SKM-1 treated with dmso at 0.1 percent for 144 hours (cell line): Measurements from ENCODE around the gene SNN.

Experiments
- DNase-seq: peaks from one replicate; lab custom pipeline; 2025; ENCODE audit not compliant: unreplicated experiment; lab: John Stamatoyannopoulos, UW

The SNN gene

DNA sequence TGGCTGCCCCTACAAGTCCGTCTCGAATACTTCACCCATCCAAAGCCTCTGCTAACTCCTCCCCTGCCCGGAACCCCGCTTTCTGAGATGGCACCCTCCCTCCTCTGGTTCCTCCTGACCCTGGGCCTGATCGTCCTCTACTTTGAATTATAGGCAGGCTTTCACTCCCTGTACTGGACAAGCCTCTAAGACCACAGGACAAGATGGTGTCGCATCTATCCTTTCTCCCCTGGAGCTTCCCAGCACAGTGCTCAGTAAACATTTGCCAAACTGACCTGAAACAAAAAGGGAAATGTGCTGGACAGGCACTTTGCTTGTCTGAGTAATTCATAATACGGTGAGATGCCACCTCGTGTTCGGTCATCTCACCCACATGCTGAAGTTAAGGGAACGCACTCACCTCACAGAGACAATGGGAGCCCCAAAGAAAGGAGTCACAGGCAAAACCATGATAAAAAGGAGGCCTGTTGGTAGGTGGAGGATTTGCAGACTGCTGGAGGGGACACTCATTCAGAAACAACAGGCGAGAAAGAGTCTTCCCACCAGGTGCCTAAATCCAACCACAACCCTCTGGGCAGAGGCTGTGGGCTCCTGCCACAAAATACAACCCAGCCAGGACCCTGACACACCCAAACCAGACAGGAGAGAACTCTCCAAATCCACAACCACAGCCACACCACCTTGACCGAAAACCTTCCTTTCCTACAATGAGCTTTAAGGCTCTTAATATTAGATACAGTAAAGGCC lies 28.2 kb downstream of the SNN start:
- DNase-seq = no peak

DNA sequence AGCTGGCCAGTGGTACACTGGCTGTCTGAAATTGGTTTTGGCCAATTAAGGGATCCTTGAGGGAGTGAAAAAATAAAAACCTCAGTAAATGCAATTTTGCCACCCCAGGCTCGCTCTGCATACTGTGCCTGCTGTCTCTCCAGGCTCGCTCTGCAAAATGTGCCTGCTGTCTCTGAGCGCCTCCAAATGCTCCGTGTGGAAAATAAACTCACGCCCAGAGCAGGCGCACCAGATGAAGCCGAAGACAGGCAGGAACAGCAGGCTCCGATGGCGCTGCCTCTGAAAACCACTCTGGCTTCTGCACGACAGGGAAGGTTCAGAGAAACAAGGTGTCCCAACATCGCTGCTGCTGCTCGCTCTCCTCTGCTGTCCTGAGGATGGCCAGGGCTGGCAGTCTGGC lies 29.1 kb downstream of the SNN start:
- DNase-seq = no peak

DNA sequence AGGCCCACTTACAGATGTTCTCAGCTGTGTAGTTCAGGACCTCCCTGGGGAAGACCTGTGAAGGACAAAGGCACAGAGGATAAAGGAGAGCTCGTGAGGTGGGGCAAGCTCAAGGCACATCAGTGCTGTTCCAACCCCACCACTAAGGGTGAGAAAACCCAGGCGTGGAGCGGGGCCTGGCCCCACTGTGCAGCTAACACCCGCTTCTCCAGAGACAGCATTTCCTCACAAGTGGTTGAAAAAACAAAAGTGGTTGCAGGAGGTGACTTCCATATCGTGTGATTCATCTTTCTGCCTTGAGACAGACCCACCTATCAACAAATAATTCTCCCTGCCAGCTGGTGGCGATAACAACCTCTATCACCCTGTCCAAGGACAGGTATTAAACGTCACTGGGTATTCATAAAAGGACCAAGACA lies 30.0 kb downstream of the SNN start:
- DNase-seq = no peak

DNA sequence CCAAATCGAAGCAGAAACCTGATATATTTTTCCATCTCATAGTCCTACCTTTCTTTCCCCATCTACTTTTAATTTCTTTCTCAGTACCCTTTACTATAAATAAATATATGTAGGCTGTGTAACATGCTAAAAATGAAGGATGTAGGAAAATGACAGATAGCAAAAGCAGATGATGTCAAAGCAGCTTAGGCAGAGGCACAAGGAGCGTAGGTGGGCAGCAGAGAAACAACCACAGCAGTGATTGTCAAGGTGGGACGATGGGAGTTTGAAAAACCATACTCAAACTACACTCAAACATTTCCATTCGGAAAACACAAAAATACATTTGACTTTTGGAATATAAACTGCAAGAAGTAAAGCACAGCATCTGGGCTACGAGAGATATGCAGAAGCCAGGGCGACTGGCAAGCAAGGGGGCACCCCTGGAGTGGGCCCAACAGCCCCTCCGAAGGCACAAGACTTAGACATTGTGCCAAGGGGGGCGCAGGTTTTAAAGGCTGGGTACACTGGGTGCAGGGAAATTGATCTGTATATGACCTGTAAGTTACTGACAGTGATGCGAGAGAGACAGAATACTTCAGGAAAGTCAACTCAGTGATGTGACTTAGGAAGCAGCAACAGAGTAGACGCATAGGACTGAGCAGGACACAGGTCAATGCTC lies 31.1 kb downstream of the SNN start:
- no peak for DNase-seq

DNA sequence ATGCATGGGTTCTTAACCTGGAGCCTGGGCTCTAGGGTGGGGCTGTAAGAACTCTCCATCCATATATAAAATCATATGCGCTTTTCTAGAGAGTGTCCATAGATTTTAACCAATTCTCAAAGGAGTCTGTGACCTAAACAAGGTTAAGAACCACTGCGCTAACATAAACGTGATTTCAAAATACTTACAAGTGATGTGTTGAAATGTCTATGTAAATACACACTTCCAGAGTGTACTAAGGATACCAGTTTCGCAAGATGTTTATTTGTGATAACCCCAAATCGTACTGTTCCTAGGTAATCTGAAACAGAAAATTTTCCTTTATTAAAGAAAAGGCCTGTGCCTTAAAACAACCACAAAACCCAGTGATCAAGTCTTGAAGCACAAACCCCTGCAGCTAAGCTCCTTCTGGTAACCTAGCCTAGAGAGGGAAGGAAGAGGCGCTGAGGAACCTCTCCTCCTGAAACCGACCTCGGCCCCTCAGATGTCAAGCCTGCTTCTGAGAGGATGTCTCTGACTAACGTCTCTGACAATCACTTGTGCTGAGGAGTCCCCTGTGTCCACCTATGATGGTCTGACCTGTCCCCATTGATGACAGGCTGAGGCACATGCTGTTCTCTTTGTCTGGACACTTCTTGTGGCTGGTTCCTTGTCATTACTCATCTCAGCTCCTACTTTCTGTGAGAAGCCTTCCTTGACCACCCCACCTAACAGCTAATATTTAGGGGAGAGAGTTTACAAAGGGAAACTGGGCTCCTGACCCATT lies 32.2 kb downstream of the SNN start:
- DNase-seq = peak; percentile 44

DNA sequence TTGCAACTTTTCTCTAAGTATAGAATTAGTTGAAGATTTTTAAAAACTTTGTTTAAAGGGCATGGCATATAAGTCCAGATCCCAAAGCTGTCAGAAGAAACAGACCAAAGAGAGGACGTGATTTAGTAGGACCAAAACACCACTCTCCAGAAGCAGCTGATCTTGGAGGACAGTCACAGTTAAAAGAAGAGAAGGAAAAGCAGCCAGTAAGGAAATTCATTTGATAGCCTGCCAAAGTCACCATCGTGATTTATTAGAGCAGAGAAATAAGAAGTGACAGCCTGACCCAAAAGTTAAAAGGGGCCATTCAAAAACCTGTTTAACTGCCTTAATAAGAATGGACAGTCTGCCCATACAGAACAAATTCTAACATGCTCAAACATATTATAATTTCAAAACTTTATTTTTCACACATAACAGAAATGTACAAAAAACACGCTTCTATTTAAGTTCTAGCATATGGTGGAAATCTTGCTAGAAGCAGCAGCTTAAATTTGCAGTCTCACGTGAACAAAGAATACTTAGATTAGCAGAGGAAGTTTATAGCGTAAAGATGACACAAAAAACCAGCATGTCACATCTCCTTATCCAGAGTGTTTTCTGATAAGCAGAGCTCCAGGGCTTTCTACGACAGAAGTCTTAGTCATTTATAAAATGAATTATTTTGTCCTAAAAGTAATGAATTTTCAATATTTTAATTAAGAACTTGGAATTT lies 37.2 kb downstream of the SNN start:
- no peak for DNase-seq

DNA sequence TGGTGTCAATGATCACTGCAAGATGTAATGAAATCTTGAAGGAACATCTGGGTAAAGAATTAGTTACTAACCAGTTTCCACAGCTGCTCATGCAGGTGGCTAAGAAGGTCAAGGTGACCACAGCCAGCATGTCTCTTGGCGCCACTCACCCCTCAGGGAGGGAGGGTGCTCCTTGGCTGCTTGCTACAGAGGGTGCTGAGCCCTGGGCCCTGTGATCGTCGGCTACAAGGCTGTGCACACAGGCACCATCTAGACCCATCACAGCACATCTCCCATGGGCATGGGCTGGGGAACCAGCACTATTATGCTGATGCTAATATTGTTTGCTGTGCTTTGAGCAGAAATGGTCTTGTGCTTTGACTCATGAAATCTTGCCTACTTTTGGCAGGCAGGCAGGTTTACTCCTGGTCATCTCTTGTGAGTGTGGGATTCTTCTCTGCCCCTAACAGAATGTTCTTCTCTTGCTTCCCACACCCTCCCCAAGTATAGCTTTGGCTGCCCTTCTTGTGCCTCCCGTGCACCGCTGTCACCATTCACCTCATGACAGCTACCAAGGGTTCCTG lies 38.0 kb downstream of the SNN start:
- no peak for DNase-seq

DNA sequence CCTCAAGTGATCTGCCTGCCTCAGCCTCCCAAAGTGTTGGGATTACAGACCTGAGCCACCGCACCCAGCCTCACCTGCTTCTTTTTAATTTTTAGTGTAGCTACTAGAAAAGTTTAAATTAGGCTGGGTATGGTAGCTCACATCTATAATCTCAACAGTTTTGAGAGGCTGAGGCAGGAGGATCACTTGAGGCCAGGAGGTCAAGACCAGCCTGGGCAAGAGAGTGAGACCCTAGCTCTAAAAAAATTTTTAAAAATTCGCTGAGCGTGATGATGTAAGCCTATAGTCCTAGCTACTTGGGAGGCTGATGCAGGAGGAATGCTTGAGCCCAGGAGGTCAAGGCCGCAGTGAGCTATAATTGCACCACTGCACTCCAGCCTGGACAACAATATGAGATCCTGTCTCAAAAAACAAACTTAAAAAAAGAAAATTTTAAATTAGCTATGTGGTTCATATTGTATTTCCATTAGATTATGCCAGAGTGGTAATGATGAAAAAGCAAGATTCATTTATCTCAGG lies 39.5 kb downstream of the SNN start:
- no peak for DNase-seq

DNA sequence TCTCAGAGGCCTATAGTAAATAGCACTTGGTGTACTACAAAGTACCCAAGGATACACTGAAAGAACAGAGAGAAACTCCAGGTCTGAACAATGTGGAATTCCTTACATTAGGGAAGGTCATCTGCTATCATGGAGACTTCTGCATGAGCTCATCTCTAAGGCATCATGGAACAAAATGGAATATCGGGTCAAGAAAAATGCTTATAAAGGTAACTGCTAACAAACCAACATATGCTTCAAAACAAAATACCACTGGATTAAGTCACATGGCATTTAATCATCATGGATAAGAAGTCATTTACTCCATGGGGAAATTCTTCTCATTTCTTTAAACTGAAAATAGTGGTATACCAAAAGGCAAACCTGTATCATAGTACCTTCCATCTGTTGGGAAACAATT lies 40.2 kb downstream of the SNN start:
- no peak for DNase-seq

DNA sequence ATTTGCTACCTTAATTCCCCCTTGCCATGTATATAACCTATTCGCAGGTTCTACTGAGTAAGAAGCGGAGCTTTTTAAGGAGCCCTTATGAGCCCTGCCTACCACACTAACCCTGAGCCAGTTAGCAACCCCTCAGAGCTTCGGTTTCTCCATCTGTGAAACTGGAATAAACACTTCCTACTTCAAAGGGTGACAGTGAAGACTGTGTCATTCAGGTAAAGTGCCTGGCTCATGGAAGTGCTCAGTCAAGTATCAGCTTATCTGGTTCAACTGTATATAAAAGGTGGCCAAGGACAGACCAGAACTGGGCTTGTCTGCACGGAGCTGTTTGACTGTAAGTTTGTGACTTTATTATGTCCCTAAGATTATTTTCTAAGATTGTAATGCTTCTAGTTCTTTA lies 43.4 kb downstream of the SNN start:
- DNase-seq = no peak

DNA sequence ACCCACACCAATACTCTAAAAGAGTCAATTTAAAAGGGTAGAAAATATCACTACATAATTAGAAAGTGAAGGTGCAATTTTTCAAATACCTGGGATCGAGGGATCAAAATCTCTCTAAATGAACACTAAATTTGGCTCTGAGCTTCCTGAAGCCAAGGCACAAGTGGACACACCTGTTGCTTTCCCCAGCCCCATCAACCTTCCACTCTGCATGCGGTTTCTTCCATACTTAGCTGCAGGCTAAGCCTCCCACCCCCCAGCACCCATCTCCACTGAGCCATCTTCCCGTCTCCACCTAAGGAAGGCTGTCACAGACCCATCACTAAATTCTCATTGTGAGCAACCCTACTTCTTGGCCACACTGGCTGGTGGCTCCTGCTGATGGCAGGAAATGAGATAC lies 43.9 kb downstream of the SNN start:
- DNase-seq = no peak

DNA sequence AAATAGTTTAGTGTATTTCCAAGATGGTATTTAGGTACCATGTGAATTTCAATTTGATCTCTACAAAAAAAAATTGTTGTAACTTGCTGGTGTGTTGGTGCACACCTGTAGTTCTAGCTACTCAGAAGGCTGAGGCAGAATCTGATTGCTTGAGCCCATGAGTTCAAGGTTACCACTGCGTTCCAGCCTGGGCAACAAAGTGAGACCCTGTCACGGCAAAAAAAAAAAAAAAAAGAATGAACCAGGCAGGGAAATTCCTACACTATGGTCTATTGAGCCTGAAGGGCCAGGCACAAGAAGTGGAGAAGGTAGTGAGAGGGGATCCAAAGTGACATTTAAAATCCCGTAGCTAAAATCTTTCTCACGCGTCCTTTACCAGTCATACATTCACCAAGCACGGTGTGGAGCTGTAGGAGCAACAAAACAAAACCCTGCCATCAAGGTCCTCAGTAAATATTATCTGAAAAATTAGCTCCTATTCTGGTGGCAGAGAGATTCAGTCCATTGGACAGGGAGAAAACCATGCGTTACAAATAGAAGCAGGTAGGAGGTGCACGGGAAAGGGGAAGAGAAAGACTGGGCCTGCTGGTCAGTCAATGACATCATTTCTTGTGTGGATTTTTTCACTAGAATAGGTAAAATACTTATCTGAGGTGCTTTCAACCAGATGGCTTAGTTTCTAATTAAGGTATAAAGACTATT lies 47.1 kb downstream of the SNN start:
- DNase-seq = no peak

DNA sequence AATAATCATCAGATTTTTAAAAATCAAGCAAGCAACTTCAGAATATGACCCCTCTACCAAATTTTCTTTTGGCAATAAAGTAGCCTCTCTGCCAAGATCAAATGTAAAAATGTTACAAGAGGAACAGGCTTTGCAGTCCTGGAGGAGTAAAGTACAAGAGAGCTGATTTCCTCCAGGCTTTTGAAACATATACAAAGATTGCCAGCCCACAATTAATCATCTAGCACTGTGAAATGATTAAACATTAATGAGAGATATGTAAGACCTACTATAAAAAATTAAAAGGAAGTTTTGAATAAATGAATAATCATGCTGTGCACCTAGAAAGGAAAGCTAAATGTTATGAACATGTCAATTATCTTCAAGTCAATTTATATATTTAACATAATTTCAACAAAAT lies 48.1 kb downstream of the SNN start:
- DNase-seq = no peak

DNA sequence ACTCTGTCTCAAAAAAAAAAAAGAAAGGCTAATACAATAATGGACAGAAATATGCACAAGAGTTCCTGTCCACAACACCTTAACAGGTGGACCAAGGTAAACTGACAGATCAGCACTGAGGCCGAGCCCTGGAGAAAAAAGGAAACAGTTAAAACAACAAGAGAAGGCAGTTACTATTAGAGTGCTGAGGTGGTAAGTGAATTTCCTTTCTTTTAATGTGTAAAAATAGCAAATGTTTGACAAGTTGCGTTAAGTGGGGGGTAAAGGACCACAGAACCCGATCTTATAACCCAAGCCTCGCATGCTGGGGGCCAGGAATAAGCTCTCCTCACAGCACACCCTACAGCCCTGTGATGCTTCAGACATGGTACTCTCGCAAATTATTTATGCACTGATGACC lies 49.6 kb downstream of the SNN start:
- DNase-seq = no peak

DNA sequence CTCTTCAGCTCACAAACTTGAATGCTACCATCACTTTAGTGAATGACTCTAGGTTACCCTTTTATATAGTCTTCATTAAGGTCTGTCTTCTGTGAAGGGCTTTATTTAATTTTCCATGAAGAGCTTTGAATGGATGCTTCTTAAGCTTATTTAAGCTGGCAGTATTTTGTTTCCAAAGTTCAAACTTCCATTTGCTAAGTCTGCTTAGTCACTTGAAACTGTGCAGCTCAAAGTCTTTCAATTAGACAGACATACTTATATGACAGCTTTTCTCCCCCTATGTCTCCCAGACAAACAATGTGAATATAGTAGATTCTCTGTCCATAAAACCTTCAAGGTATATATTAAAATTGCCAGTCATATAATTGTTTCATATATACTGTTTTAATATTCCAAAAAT lies 50.9 kb downstream of the SNN start:
- DNase-seq = no peak

DNA sequence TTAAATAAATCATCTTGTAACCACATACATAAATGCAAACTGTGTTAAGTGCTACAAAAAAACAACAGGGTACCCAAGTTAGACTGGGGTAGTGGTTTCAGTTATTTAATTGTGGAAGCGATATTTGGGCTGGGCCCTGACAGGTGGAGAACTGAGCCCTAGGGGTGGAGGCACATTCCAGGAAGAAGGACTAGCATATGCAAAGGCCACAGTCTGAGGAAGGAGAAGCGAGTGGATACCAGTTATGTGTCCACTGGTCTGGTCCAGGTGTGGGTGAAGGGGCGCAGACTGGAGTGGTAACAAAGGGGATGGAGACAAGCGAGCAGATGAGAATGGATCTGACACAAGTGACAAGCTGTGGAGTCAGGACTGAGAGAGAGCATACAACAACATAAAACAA lies 51.5 kb downstream of the SNN start:
- DNase-seq = no peak

DNA sequence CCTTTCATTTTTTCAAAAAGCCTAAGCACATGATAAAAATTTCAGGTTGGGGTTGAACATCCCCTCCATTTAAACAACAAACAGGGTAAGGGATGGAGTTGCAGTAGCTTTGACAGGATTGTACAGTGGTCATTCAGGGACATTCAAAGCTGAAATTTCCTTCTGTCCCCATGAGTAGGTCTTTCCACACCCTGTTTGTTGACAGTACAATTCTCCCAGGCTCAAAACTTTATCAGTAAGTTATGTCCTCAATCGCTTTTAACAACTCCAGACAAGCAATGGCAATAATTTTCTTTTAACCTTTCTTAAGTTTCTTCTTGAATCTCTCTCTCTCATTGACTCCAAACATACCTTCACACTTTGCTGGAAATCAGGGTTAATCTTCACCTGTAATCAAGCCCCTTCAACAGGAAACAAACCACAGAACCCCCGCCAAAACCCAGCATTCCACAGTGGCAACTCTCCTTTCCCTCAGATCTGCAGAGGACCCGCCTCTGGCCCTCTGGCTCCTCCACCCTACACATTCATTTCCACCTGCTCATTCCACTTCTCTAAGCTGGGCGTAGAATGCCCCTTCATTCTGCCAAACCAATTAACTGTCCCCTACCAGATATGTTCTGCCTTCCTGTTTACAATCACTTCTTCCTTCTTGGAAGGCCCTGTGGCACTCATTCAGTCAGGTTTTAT lies 53.7 kb downstream of the SNN start:
- DNase-seq = no peak

DNA sequence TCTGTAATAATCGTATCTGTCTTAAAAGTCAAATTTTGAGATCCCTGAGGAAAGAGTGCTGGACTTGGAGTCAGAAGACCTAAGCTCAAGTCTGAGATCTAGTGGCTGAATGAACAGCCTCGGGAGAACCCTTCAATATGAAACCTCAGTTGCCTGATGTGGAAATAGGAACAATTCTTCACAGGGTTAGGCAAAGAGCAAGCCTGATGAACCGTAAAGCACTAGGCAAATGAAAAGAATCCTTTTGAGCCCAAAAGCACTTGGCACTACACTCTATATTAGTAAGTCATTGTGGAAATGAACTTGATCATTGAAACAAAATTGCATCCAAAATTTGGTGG lies 54.2 kb downstream of the SNN start:
- no peak for DNase-seq

DNA sequence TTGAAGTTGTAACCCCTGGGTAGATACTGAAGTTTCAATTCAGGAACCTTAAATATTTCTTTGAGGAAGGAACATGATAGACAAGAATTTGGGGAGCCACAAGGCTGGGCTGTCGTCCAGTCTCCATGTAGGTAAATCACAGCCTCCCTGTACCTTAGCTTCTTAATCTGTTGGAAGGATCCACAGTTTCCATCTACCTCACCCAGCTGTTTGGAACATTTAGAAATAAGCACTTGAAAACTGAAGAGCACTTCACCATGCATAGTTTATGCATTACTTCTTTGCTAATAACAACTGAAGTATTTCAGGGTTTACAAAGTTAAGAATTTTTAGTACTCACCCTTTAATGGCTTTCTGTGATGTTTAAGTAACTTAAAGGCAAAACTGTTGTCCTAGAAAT lies 57.2 kb downstream of the SNN start:
- no peak for DNase-seq

DNA sequence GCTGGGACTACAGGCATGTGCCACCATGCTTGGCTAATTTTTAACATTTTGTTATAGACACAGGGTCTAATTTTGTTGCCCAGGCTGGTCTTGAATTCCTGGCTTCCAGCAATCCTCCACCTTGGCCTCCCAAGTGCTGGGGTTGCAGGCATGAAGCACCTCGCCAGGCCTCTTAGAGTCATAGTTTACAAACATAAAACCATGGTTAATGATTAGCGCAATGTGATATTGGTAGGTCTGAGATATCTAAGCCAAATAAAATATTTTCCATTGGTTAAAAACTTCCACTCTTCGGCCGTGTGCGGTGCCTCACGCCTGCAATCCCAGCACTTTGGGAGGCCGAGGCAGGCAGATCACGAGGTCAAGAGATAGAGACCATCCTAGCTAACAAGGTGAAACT lies 57.8 kb downstream of the SNN start:
- no peak for DNase-seq
